NCI-H2081 (cell line): ENCODE results near the gene LMAN2L.

Source experiments
- DNase-seq, 2 experiments: peaks; one replicate each; lab custom pipeline; 2025; lab: John Stamatoyannopoulos, UW

Gene LMAN2L

GRCh38 chr2:96703021-96703751, 36.7 kb downstream of the LMAN2L start:
- DNase-seq, result no peak

- DNase-seq, result no peak
Observed at GRCh38 chr2:96702098-96702785, 37.6 kb downstream of the LMAN2L start.

- DNase-seq, result no peak
Observed at GRCh38 chr2:96701636-96702035, 38.2 kb downstream of the LMAN2L start.

GRCh38 chr2:96700086-96700485, 39.8 kb downstream of the LMAN2L start:
- no peak for DNase-seq

- no peak for DNase-seq
Observed at GRCh38 chr2:96699621-96700020, 40.2 kb downstream of the LMAN2L start.

GRCh38 chr2:96699021-96699420, 40.8 kb downstream of the LMAN2L start:
- no peak for DNase-seq

- DNase-seq, result no peak
Observed at GRCh38 chr2:96698221-96698861, 41.5 kb downstream of the LMAN2L start.

- DNase-seq, result no peak
Observed at GRCh38 chr2:96697476-96697875, 42.4 kb downstream of the LMAN2L start.

GRCh38 chr2:96695602-96696001, 44.3 kb downstream of the LMAN2L start:
- DNase-seq, result no peak

GRCh38 chr2:96694816-96695455, 44.9 kb downstream of the LMAN2L start:
- DNase-seq, result no peak

GRCh38 chr2:96694279-96694678, 45.6 kb downstream of the LMAN2L start:
- DNase-seq, result no peak

- no peak for DNase-seq
Observed at GRCh38 chr2:96693286-96694200, 46.3 kb downstream of the LMAN2L start.

- no peak for DNase-seq
Observed at GRCh38 chr2:96692094-96692971, 47.5 kb downstream of the LMAN2L start.

GRCh38 chr2:96691022-96691612, 48.7 kb downstream of the LMAN2L start:
- DNase-seq, result no peak

- DNase-seq, result no peak
Observed at GRCh38 chr2:96690306-96691021, 49.4 kb downstream of the LMAN2L start.

GRCh38 chr2:96689431-96689991, 50.4 kb downstream of the LMAN2L start:
- DNase-seq, result no peak

- no peak for DNase-seq
Observed at GRCh38 chr2:96688649-96689430, 51.0 kb downstream of the LMAN2L start.
